ENCODE data around the gene ZNF281.
"Not testable (repeated sequence)": the region's sequence is repeated elsewhere in the genome, so short reads cannot be mapped to it uniquely, and the experiment has no call there.

Gene ZNF281

GRCh38 chr1:200444478-200444877, 34.6 kb upstream of the ZNF281 start:
- H3K36me3 ChIP-seq (ENCODE audit: insufficient read depth, low read length), result no peaks in the 10 kb centered on the region
- no peak overlapping the region for H3K9ac ChIP-seq (ENCODE audit: insufficient read length)
- no peak for DNase-seq (ENCODE audit: low read depth, low spot score)
- H3K4me3 ChIP-seq, result no peak overlapping the region
- H3K9me3 ChIP-seq (ENCODE audit: low read depth, low read length), result no peaks in the 10 kb centered on the region
- no peak overlapping the region for H3K27ac ChIP-seq
- TF ChIP-seq EZH2 (IDR thresholded peaks at IDR 0.05) (no peak), FOXP2 (optimal IDR thresholded peaks at IDR 0.05; ENCODE audit: control extremely low read depth, extremely low read length, insufficient read depth) (no peak), POLR2AphosphoS5 (IDR thresholded peaks at IDR 0.05; ENCODE audit: borderline replicate concordance, low read depth, low read length) (no peak)

- no peak overlapping the region for H3K27ac ChIP-seq
- DNase-seq (ENCODE audit: low read depth, low spot score), result no peak
- H3K36me3 ChIP-seq (ENCODE audit: insufficient read depth, low read length), result no peaks in the 10 kb centered on the region
- TF ChIP-seq FOXP2 (optimal IDR thresholded peaks at IDR 0.05; ENCODE audit: control extremely low read depth, extremely low read length, insufficient read depth) (no peak), EZH2 (IDR thresholded peaks at IDR 0.05) (no peak), POLR2AphosphoS5 (IDR thresholded peaks at IDR 0.05; ENCODE audit: borderline replicate concordance, low read depth, low read length) (no peak)
- H3K9ac ChIP-seq (ENCODE audit: insufficient read length), result no peak overlapping the region
- no peaks in the 10 kb centered on the region for H3K9me3 ChIP-seq (ENCODE audit: low read depth, low read length)
- H3K4me3 ChIP-seq, result no peak overlapping the region
Observed at GRCh38 chr1:200443860-200444259, 34.0 kb upstream of the ZNF281 start.

- H3K36me3 ChIP-seq (ENCODE audit: insufficient read depth, low read length), result no peaks in the 10 kb centered on the region
- no peak overlapping the region for H3K9ac ChIP-seq (ENCODE audit: insufficient read length)
- DNase-seq (ENCODE audit: low read depth, low spot score), result no peak
- TF ChIP-seq POLR2AphosphoS5 (IDR thresholded peaks at IDR 0.05; ENCODE audit: borderline replicate concordance, low read depth, low read length) (no peak), EZH2 (IDR thresholded peaks at IDR 0.05) (no peak), FOXP2 (optimal IDR thresholded peaks at IDR 0.05; ENCODE audit: control extremely low read depth, extremely low read length, insufficient read depth) (no peak)
- no peaks in the 10 kb centered on the region for H3K9me3 ChIP-seq (ENCODE audit: low read depth, low read length)
- no peak overlapping the region for H3K4me3 ChIP-seq
- H3K27ac ChIP-seq, result no peak overlapping the region
Observed at GRCh38 chr1:200442537-200443156, 32.8 kb upstream of the ZNF281 start.

- H3K9me3 ChIP-seq (ENCODE audit: low read depth, low read length), result no peaks in the 10 kb centered on the region
- H3K4me3 ChIP-seq, result no peak overlapping the region
- TF ChIP-seq EZH2 (IDR thresholded peaks at IDR 0.05) (no peak), POLR2AphosphoS5 (IDR thresholded peaks at IDR 0.05; ENCODE audit: borderline replicate concordance, low read depth, low read length) (no peak), FOXP2 (optimal IDR thresholded peaks at IDR 0.05; ENCODE audit: control extremely low read depth, extremely low read length, insufficient read depth) (no peak)
- no peak overlapping the region for H3K9ac ChIP-seq (ENCODE audit: insufficient read length)
- DNase-seq (ENCODE audit: low read depth, low spot score), result no peak
- no peak overlapping the region for H3K27ac ChIP-seq
- no peaks in the 10 kb centered on the region for H3K36me3 ChIP-seq (ENCODE audit: insufficient read depth, low read length)
Observed at GRCh38 chr1:200442023-200442422, 32.2 kb upstream of the ZNF281 start.

- Histone ChIP-seq H3K27ac (no peak overlapping the region), H3K9ac (ENCODE audit: insufficient read length) (no peak overlapping the region), H3K9me3 (ENCODE audit: low read depth, low read length) (no peaks in the 10 kb centered on the region), H3K36me3 (ENCODE audit: insufficient read depth, low read length) (no peaks in the 10 kb centered on the region), H3K4me3 (no peak overlapping the region)
- TF ChIP-seq POLR2AphosphoS5 (IDR thresholded peaks at IDR 0.05; ENCODE audit: borderline replicate concordance, low read depth, low read length), result no peak
- TF ChIP-seq EZH2 (IDR thresholded peaks at IDR 0.05), result no peak
- TF ChIP-seq FOXP2 (optimal IDR thresholded peaks at IDR 0.05; ENCODE audit: control extremely low read depth, extremely low read length, insufficient read depth), result no peak
- DNase-seq (ENCODE audit: low read depth, low spot score), result no peak
Observed at GRCh38 chr1:200438911-200439310, 29.1 kb upstream of the ZNF281 start.

- DNase-seq (ENCODE audit: low read depth, low spot score); H3K4me3 ChIP-seq; H3K27ac ChIP-seq; H3K9me3 ChIP-seq (ENCODE audit: low read depth, low read length); H3K9ac ChIP-seq (ENCODE audit: insufficient read length); H3K36me3 ChIP-seq (ENCODE audit: insufficient read depth, low read length): not testable (repeated sequence)
Observed at GRCh38 chr1:200438413-200438812, 28.6 kb upstream of the ZNF281 start.

- no peak for TF ChIP-seq EZH2 (IDR thresholded peaks at IDR 0.05)
- TF ChIP-seq FOXP2 (optimal IDR thresholded peaks at IDR 0.05; ENCODE audit: control extremely low read depth, extremely low read length, insufficient read depth), result no peak
- no peak for TF ChIP-seq POLR2AphosphoS5 (IDR thresholded peaks at IDR 0.05; ENCODE audit: borderline replicate concordance, low read depth, low read length)
- no peaks in the 10 kb centered on the region for H3K9me3 ChIP-seq (ENCODE audit: low read depth, low read length)
- no peak overlapping the region for H3K27ac ChIP-seq
- H3K4me3 ChIP-seq, result no peak overlapping the region
- no peak for DNase-seq (ENCODE audit: low read depth, low spot score)
- no peaks in the 10 kb centered on the region for H3K36me3 ChIP-seq (ENCODE audit: insufficient read depth, low read length)
- H3K9ac ChIP-seq (ENCODE audit: insufficient read length), result no peak overlapping the region
Observed at GRCh38 chr1:200437556-200438203, 27.8 kb upstream of the ZNF281 start.

- TF ChIP-seq EZH2 (IDR thresholded peaks at IDR 0.05), result no peak
- H3K9ac ChIP-seq (ENCODE audit: insufficient read length), result no peak overlapping the region
- no peak overlapping the region for H3K27ac ChIP-seq
- DNase-seq (ENCODE audit: low read depth, low spot score), result no peak
- no peaks in the 10 kb centered on the region for H3K36me3 ChIP-seq (ENCODE audit: insufficient read depth, low read length)
- no peak overlapping the region for H3K4me3 ChIP-seq
- no peaks in the 10 kb centered on the region for H3K9me3 ChIP-seq (ENCODE audit: low read depth, low read length)
Observed at GRCh38 chr1:200437088-200437487, 27.3 kb upstream of the ZNF281 start.

- no peak for TF ChIP-seq FOXP2 (optimal IDR thresholded peaks at IDR 0.05; ENCODE audit: control extremely low read depth, extremely low read length, insufficient read depth)
- TF ChIP-seq EZH2 (IDR thresholded peaks at IDR 0.05), result no peak
- no peak for TF ChIP-seq POLR2AphosphoS5 (IDR thresholded peaks at IDR 0.05; ENCODE audit: borderline replicate concordance, low read depth, low read length)
- DNase-seq (ENCODE audit: low read depth, low spot score), result no peak
- Histone ChIP-seq H3K9ac (ENCODE audit: insufficient read length) (no peak overlapping the region), H3K9me3 (ENCODE audit: low read depth, low read length) (no peaks in the 10 kb centered on the region), H3K36me3 (ENCODE audit: insufficient read depth, low read length) (no peaks in the 10 kb centered on the region), H3K4me3 (no peak overlapping the region), H3K27ac (no peak overlapping the region)
Observed at GRCh38 chr1:200436436-200436835, 26.6 kb upstream of the ZNF281 start.
